GM19240 (cell line): Measurements from ENCODE around the gene FBXL14.
"Not testable (repeated sequence)": the region's sequence is repeated elsewhere in the genome, so short reads cannot be mapped to it uniquely, and the experiment has no call there.

ENCODE experiments used
- DNase-seq: peaks from one replicate; pipeline ENCODE4 v3.0.0; 2011; ENCODE audit warnings: low spot score; ENCODE audit not compliant: insufficient read length

The FBXL14 gene

DNA sequence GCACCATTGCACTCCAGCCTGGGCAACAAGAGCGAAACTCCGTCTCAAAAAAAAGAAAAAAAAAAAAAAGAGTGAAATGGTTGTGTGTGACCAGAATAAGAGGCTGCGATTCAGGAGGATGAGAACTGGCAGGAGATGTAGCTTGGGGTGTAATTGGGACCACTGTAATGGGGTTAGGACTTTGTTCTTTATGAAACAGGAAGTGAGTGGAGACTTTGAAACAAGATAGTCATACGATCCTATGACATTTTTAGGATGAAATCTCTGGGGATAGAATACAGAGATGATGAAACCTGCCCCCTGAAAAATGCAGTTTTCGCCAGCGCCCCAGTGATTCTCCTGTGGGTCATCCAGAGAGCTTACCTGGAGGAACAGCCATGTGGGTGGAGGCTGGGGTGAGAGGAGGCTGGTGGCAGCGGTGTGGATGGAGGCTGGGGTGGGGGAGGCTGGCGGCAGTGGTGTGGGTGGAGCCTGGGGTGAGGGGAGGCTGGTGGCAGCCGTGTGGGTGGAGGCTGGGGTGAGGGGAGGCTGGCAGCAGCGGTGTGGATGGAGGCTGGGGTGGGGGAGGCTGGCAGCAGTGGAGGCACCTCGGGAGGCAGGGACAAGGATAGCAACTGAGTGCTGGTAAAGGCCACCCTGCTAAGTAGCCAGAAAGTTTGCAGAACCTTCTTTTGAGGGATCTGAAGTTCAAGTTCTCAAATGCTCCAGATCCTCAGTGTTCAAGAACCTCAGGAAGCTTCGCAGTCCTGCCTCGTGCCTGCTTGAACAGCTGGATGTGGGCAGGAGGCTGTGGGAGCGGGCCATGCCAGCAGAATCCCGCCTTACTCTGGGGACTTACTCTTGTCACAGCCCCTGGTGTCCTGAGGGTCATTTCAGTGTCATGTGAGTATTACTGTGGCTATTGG is 20.2 kb downstream of the FBXL14 start:
- no peak for DNase-seq

DNA sequence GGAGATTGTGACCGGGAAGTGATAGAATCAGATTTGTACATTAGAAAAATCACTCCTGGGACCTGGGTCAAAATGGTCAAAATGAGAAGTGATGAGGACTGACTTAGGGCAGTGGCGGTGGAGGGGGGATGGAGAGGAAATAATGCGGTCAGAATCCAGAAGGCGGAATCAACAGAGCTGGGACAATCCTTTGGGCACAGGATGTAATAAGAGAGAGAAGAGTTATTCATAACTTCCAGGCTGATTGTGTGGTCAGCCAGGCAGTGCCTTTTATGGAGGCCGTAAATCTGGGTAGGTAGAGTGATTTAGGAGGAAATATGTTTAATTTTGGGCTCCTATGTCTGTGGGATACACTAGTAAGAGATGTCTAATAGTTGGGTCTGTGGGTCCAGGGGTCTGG is 21.6 kb downstream of the FBXL14 start:
- DNase-seq: no peak

DNA sequence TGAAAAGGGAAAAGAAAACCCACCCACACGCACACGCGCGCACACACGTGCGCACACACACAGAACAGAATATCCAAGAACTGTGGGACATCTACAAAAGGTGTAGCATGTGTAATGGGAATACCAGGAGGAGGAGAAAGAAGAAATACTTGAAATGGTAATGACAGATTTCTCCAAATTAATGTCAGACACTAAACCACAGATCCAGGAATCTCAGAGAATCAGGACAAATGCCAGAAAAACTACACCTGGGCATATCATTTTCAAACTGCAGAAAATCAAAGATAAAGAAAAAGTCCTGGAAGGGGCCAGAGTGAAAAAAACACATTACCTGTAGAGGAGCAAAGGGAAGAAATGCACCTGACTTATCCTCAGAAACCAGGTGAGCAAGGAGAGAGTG is 26.5 kb downstream of the FBXL14 start:
- DNase-seq: no peak

DNA sequence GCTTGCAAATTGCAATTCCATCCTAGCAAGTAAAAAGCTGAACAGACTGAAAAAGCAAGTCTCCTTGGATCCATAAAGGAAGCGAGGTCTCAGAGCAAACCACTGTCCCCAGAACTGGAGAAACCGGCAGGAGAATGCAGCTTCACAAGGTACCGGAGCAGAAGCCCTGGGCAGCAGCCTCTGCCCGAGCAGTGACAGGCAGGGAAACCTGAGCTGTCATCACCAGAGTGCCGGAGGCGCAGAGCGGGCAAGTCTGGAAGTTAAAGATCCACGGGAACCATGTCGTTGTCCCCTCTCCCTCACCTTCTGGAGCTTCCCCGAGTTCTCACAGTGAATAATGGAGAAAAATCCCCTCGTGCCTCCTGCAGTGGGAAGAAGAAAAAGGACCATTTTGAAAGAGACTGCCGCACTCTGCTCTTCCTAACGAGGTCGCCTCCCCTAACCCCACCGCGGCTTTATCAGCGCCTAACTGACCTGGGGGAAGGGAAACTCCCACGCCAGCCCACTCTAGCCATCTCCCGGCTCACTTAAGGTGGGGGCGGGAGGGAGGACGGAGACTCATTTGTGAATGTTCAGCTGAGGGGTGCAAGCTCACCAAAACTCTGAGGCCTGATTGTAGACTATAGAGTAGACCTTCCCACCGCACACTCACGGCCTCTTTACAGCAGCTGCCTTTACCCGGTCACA is 27.8 kb downstream of the FBXL14 start:
- no peak for DNase-seq

- no peak for DNase-seq
Measured at GRCh38 chr12:1565172-1565571, 29.2 kb downstream of the FBXL14 start.

DNA sequence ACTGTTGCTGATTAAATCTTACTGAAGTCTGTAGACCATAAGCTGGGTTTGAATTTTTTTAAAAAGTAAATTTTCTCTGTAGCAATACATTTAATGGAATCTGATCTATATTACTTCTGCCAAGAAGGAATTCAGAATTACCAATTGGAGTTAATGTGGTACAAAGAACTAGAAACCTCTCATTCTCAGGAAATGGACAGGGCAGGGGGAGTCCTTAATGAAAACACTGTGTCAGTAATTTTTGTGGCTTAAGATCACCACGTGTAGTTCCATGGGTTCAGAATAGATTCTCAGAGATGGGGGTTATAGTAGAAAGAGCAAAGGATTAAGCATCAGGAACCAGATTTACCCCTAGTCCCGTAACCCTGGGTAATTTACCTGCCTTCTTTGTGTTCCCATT is 30.3 kb downstream of the FBXL14 start:
- no peak for DNase-seq

GRCh38 chr12:1562813-1563407 is 31.5 kb downstream of the FBXL14 start:
- no peak for DNase-seq

DNA sequence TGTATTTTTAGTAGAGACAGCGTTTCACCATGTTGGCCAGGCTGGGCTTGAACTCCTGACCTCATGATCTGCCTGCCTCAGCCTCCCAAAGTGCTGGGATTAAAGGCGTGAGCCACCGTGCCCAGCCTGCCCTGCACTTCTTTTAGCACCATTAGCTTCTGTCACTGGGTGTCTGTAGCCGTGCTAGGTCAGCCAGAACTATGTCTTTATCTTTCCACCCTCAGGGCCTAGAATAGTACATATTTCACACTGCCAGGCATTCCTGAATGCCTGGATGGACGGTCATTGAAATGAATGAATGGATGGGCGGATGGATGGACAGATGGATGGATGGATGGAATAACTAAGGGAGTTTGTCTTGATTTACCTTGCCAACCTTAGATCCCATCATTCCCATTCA is 33.7 kb downstream of the FBXL14 start:
- no peak for DNase-seq

DNA sequence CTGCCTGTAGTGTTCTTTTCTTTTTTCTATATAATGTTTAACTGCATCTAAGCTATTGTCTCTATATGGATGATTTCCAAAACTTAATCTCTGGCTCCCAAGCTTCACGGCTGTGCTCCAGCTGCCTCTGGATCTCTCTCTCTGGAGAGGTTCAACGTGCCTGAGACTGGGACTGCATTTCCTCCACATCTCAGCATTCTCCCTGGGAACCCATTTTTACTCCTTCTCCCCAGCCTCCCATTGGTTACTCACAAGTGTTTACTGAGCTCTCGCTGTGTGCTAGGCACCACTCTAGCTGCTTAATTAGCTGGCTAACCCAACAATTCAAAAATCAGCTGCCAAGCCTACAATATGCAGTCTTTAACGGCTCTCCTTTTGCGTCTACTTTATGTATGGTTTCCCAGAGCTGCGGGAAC is 34.7 kb downstream of the FBXL14 start:
- no peak for DNase-seq

- DNase-seq: not testable (repeated sequence)
Measured at GRCh38 chr12:1558108-1558507, 36.3 kb downstream of the FBXL14 start.

- peak; percentile 94 for DNase-seq
Measured at GRCh38 chr12:1553987-1554982, 40.1 kb downstream of the FBXL14 start.

DNA sequence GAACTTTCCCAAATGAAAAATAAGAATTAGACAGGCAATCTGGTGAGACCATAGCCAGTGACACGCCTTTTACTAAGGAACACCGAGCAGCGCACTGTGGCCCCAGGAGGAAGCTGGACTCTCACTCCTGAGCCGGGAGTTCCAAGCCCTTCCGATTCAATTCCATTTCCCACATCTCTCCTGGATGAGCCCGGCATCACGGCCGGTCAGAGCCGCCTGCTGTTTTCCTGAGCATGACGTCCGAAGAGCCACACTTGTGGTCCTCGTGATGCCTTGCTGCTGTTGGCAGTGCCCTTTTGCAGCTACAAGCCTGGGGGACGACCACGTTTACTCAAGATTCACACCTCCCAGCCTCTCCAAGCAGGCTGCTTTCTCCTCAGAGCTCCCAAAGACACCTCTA is 40.8 kb downstream of the FBXL14 start:
- no peak for DNase-seq

DNA sequence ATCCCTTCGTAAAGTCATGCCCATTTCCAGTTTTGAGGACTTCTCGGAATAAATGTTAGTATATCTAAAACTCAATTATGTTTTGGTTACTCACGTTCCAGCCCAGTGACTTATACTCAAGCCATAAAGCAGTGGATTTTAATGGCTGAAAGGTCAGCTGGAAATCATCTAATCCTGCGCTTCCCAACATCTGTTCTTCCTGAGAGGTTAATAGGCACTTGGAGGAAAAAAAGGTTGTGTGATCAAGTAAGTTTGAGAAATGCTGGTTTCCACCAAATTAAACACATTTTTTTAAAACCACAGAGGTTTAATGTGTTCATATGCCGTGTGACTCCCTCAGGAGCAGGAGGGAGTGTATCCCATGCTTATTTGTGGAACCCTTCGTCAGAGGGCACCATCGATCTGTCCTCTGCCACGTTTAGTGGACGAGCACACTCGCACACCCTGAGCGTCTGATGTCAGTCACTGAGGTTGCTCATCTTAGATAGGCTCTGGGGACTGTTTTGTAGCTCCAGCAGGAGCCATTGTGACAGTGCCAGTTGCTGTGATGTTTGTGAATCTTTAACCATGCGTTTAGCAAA is 41.4 kb downstream of the FBXL14 start:
- DNase-seq: no peak

DNA sequence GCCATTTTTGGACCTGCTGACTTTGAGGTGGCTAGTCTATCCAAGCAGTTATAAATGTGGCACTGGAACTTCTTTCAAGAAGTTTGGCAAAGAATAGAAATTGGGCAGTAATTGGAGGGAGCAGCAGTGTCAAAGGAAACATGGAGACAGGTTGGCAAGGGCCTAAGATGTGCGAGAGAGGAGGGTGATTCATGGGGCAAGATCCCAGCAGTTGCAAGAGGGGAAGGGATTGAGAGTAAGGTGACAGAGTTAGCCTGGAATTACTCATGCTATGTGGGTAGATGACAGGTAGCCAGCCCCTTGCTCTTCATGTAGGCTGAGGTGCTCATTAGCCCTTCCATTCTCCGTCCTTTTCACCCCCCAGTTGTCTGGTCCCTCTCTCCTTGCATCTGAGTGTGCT is 42.2 kb downstream of the FBXL14 start:
- no peak for DNase-seq

DNA sequence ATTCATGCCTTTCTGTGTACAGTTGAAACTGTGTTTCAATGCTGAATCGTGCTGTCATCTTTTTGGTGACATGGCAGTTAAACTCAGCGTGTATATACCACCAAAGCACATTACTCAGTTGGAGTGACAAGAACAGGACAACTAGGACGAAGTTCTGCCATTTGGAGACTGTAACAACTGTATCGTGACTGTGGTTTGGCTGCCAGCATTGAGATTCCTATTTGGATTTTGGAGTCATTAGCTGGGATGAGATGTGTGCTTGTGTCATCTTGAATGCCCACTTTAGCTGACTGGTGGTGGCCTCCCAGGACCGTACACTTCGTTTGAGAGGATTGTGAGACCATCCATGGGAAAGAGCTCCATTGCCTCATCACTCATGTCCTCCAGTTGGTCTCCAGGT is 42.9 kb downstream of the FBXL14 start:
- no peak for DNase-seq

DNA sequence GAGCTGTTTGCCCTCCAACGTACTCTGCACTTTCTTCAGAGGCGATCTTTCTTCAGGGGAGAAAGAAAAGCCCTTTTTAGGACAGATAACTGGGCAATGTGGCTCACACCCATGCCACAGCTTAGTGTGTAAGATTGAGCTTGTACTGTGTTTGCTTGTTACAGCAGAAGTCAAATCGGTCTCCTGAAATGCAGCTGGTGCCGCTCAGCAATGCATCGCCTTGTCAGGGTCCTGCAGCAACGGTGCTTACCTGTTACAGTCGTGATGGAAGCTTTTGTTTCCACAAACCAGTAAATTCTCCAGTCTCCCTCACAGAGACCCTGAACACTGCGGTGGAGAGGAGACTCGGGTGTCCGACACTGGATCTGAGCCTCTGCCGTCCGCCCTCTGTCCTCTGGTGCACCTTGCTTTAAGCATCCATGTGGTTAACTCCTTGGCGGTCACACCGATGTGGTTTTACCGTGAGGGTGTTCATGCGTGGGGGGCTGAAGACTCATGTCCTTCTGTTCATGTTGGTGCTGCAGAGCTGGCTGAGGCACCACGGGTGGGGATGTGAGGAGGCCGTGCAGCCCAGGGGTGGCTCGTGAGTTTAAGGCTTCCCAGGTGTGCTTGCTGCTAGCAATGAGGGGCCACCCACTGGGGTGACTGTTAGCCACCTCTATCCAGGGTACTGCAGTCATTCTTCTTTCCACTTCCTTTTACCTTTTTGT is 47.3 kb downstream of the FBXL14 start:
- no peak for DNase-seq

- DNase-seq: no peak
Measured at GRCh38 chr12:1544996-1545700, 49.2 kb downstream of the FBXL14 start.

DNA sequence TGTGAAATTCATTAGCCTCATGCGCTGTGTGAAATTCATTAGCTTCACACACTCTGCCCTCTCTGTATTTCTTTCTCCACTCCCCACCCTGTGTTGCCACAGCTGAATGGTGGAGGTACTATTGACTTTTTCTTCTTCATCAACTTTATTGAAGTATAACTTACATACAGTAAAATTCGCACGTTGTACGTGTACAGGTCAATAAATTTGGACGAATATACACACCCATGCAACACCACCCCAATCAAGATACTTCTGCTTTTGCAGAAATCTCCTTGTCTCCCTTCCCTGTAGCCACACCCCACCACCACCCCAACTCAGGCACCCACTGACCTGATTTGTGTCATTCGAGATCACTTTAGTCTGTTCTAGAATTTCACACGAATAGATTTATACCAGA is 51.8 kb downstream of the FBXL14 start:
- no peak for DNase-seq

DNA sequence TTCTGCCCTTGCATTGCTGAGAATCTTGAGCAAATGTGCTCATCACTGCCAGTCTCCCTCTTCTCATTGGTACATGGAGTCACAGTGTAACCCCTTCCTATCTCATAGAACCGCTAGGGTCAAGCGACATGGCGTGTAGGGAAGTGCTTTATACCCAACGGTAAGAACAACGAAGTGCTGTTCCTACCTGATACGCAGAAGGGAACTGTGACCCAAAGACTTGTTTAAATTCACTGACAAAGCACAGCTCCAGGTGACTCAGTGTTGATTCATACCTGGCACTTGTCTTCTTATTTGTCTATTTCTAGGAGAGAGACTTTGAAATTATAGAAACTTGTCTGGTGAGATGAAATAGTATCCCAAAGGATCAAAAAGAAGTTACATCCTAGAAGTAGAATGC is 53.7 kb downstream of the FBXL14 start:
- DNase-seq: no peak

DNA sequence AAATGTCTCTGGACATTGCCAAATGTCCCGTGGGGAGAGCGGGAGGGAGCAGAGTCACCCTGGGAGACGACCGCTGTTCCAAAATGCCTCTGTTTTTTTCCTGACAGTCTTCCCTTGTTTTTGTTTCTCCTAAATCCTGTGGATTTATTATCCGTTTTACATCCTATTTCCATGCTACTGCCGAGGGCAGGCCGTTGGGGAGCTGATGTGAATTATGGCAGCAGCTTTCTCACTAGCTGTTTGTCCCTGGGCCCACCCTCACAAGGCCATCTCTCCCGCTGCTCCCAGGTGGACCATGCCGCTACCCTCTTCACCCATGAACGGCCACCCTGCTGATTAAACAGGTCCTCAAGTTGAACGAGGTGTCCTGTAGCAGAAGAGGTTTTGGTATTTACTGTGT is 55.2 kb downstream of the FBXL14 start:
- DNase-seq: no peak
